ENCODE data around the gene AKAP1. TPM values are rescaled to one million over a fixed set of nuclear protein-coding genes. Genes with fewer than 3 reads are reported as not detected.

Gene AKAP1
- total RNA-seq, 2 experiments from 2014 or later = 41.8 to 49.0 TPM

- CTCF ChIA-PET (ENCODE audit: unreplicated experiment) = no interaction called here
- POLR2A ChIA-PET = no interaction called here
- no peak for DNase-seq (ENCODE audit: low spot score)
- intact Hi-C loops (cut with micrococcal nuclease; ENCODE audit: unreplicated experiment) = no loop called here
- H3K4me1 ChIP-seq (ENCODE audit: insufficient read depth, low read length, poor library complexity, severe bottlenecking) = no peaks in the 10 kb centered on the region
- no peaks in the 10 kb centered on the region for H3K9me3 ChIP-seq (ENCODE audit: low read length)
- no peaks in the 10 kb centered on the region for H3K79me2 ChIP-seq (ENCODE audit: insufficient read depth, low read depth, low read length)
- no peaks in the 10 kb centered on the region for H4K20me1 ChIP-seq (ENCODE audit: insufficient read depth, low read length)
- BruUV-seq (replicated peaks) = no TSS peak
- H3K36me3 ChIP-seq (ENCODE audit: insufficient read depth, low read length) = no peaks in the 10 kb centered on the region
- H3K4me3 ChIP-seq (ENCODE audit: low read depth, low read length, poor library complexity, severe bottlenecking) = no peak overlapping the region
- H3K9me2 ChIP-seq (ENCODE audit: insufficient read depth, low read length) = no peaks in the 10 kb centered on the region
- no peak overlapping the region for H3K4me2 ChIP-seq (ENCODE audit: low read length)
- no peak overlapping the region for H2AFZ ChIP-seq (ENCODE audit: low read length)
- TF ChIP-seq EZH2phosphoT487 (IDR thresholded peaks at IDR 0.05; ENCODE audit: borderline replicate concordance, low read depth, low read length) (no peak), CTCF (conservative IDR thresholded peaks at IDR 0.05; ENCODE audit: low read length) (no peak)
- no peak overlapping the region for H3K27ac ChIP-seq (ENCODE audit: low read depth, low read length, poor library complexity, severe bottlenecking)
Measured at GRCh38 chr17:57037411-57037810, 47.6 kb upstream of the AKAP1 start.

- intact Hi-C loops (cut with micrococcal nuclease; ENCODE audit: unreplicated experiment) = no loop called here
- H2AFZ ChIP-seq (ENCODE audit: low read length) = no peak overlapping the region
- H3K4me3 ChIP-seq (ENCODE audit: low read depth, low read length, poor library complexity, severe bottlenecking) = no peak overlapping the region
- no peaks in the 10 kb centered on the region for H3K4me1 ChIP-seq (ENCODE audit: insufficient read depth, low read length, poor library complexity, severe bottlenecking)
- no peaks in the 10 kb centered on the region for H4K20me1 ChIP-seq (ENCODE audit: insufficient read depth, low read length)
- H3K9me2 ChIP-seq (ENCODE audit: insufficient read depth, low read length) = no peaks in the 10 kb centered on the region
- ChIA-PET CTCF (ENCODE audit: unreplicated experiment) (no interaction called here), POLR2A (interaction anchor here (1.1 kb wide), 1 partner anchor 10 kb away, joined by 4 read pairs; no protein-coding TSS in a partner anchor)
- no TSS peak for BruUV-seq (replicated peaks)
- no peak for DNase-seq (ENCODE audit: low spot score)
- no peaks in the 10 kb centered on the region for H3K9me3 ChIP-seq (ENCODE audit: low read length)
- H3K36me3 ChIP-seq (ENCODE audit: insufficient read depth, low read length) = no peaks in the 10 kb centered on the region
- no peaks in the 10 kb centered on the region for H3K79me2 ChIP-seq (ENCODE audit: insufficient read depth, low read depth, low read length)
- no peak overlapping the region for H3K27ac ChIP-seq (ENCODE audit: low read depth, low read length, poor library complexity, severe bottlenecking)
- TF ChIP-seq EZH2phosphoT487 (IDR thresholded peaks at IDR 0.05; ENCODE audit: borderline replicate concordance, low read depth, low read length) (no peak), CTCF (conservative IDR thresholded peaks at IDR 0.05; ENCODE audit: low read length) (no peak)
- H3K4me2 ChIP-seq (ENCODE audit: low read length) = no peak overlapping the region
Measured at GRCh38 chr17:57038486-57038885, 46.6 kb upstream of the AKAP1 start.

- BruUV-seq (replicated peaks) = no TSS peak
- no peaks in the 10 kb centered on the region for H3K36me3 ChIP-seq (ENCODE audit: insufficient read depth, low read length)
- H3K4me3 ChIP-seq (ENCODE audit: low read depth, low read length, poor library complexity, severe bottlenecking) = no peak overlapping the region
- no peaks in the 10 kb centered on the region for H3K79me2 ChIP-seq (ENCODE audit: insufficient read depth, low read depth, low read length)
- H3K4me2 ChIP-seq (ENCODE audit: low read length) = no peak overlapping the region
- ChIA-PET CTCF (ENCODE audit: unreplicated experiment) (no interaction called here), POLR2A (no interaction called here)
- H3K9me2 ChIP-seq (ENCODE audit: insufficient read depth, low read length) = no peaks in the 10 kb centered on the region
- H4K20me1 ChIP-seq (ENCODE audit: insufficient read depth, low read length) = no peaks in the 10 kb centered on the region
- no peak overlapping the region for H2AFZ ChIP-seq (ENCODE audit: low read length)
- H3K9me3 ChIP-seq (ENCODE audit: low read length) = no peaks in the 10 kb centered on the region
- no peak for DNase-seq (ENCODE audit: low spot score)
- intact Hi-C loops (cut with micrococcal nuclease; ENCODE audit: unreplicated experiment) = no loop called here
- no peaks in the 10 kb centered on the region for H3K4me1 ChIP-seq (ENCODE audit: insufficient read depth, low read length, poor library complexity, severe bottlenecking)
- no peak overlapping the region for H3K27ac ChIP-seq (ENCODE audit: low read depth, low read length, poor library complexity, severe bottlenecking)
- no peak for TF ChIP-seq EZH2phosphoT487 (IDR thresholded peaks at IDR 0.05; ENCODE audit: borderline replicate concordance, low read depth, low read length)
- TF ChIP-seq CTCF (conservative IDR thresholded peaks at IDR 0.05; ENCODE audit: low read length) = no peak
Measured at GRCh38 chr17:57040571-57040970, 44.5 kb upstream of the AKAP1 start.
